B cell (primary cell): Measurements from ENCODE around the gene DSCAML1. TPM values are rescaled to one million over a fixed set of nuclear protein-coding genes. Genes with fewer than 3 reads are reported as not detected.

Experiments used
- ATAC-seq: fragments of 200-7000 bp; cut with Tn5 transposase; one replicate; pipeline ENCODE4 v1.10.0; 2021; ENCODE audit warnings: low read depth, mild to moderate bottlenecking, moderate number of reproducible peaks, moderate library complexity
- CTCF ChIA-PET: fragments of 350-600 bp; sonication (Branson Sonifier 250); formaldehyde crosslinking; loops from one replicate; lab custom pipeline; 2021; ENCODE audit warnings: antibody characterized with exemption, inconsistent platforms; lab: Charles Lee
- POLR2A ChIA-PET: fragments of 350-600 bp; sonication (Branson Sonifier 250); formaldehyde crosslinking; loops from one replicate; lab custom pipeline; 2021; ENCODE audit warnings: antibody characterized with exemption; lab: Charles Lee
- DNase-seq: peaks from one replicate; pipeline ENCODE4 v3.0.0; 2013
- H2AFZ ChIP-seq: 2 replicates; pipeline ENCODE4 v1.6.1; 2012; ENCODE audit warnings: mild to moderate bottlenecking, low read depth, low read length; ENCODE audit not compliant: insufficient read depth, poor library complexity, severe bottlenecking
- H3K27ac ChIP-seq, 2 donors: 1 replicate in 1 of 2; 2 replicates in 1 of 2; pipeline ENCODE4 v1.5.1; 2012 to 2013; ENCODE audit warnings: low read length in 2 of 2, mild to moderate bottlenecking in 2 of 2, moderate library complexity in 1 of 2
- H3K27me3 ChIP-seq, 4 experiments: fragments of 200-600 bp in 1 of 4; sonication (generic) in 1 of 4; replicated peaks in 1 of 4; 1 replicate in 2 of 4; 2 replicates in 2 of 4; pipeline versions ENCODE4 v1.6.1 to v1.7.0; 2013 to 2016; ENCODE audit warnings: low read length in 3 of 4, mild to moderate bottlenecking in 2 of 4, mixed read lengths in 1 of 4, moderate library complexity in 1 of 4; ENCODE audit not compliant: insufficient read depth in 4 of 4, control insufficient read depth in 3 of 4; ENCODE audit errors: control extremely low read depth in 1 of 4
- H3K36me3 ChIP-seq, 2 experiments: replicated peaks in 1 of 2; 1 replicate in 1 of 2; 2 replicates in 1 of 2; pipeline versions ENCODE4 v1.6.1 to v1.7.1; 2013; ENCODE audit warnings: low read length in 1 of 2; ENCODE audit not compliant: insufficient read depth in 2 of 2, control insufficient read depth in 1 of 2; ENCODE audit errors: control extremely low read depth in 1 of 2, extremely low read depth in 1 of 2
- H3K4me1 ChIP-seq, 2 donors: fragments of 200-600 bp in 1 of 2; sonication (generic) in 1 of 2; 1 replicate in 1 of 2; 2 replicates in 1 of 2; pipeline versions ENCODE4 v1.5.1 to v1.6.1; 2013 to 2017; ENCODE audit warnings: low read length in 2 of 2; ENCODE audit not compliant: control insufficient read depth in 2 of 2, insufficient read depth in 2 of 2
- H3K4me2 ChIP-seq: replicated peaks from 2 replicates; pipeline ENCODE3; 2012; ENCODE audit warnings: mild to moderate bottlenecking, low read depth, low read length; ENCODE audit not compliant: poor library complexity, severe bottlenecking
- H3K4me3 ChIP-seq, 5 experiments: fragments of 200-600 bp in 1 of 5; sonication (generic) in 1 of 5; 1 replicate in 3 of 5; 2 replicates in 2 of 5; pipeline versions ENCODE4 v1.5.1 to v1.7.0; 2011 to 2016; ENCODE audit warnings: low read length in 4 of 5, mild to moderate bottlenecking in 4 of 5, low read depth in 2 of 5, control low read depth in 1 of 5, moderate library complexity in 1 of 5; ENCODE audit not compliant: insufficient read depth in 1 of 5; ENCODE audit errors: control extremely low read depth in 1 of 5, extremely low read depth in 1 of 5
- H3K79me2 ChIP-seq: fragments of 200-600 bp; sonication (generic); one replicate; pipeline ENCODE4 v1.6.0; 2016; ENCODE audit warnings: low read length; ENCODE audit not compliant: control insufficient read depth, insufficient read depth
- H3K9ac ChIP-seq: fragments of 200-600 bp; sonication (generic); 2 replicates; pipeline ENCODE4 v1.6.1; 2017; ENCODE audit warnings: mild to moderate bottlenecking, low read length, moderate library complexity
- H3K9me3 ChIP-seq, 3 donors: one replicate each; pipeline versions ENCODE4 v1.6.1 to v1.7.1; 2013; ENCODE audit warnings: low read length in 2 of 3; ENCODE audit not compliant: control insufficient read depth in 2 of 3, insufficient read depth in 1 of 3; ENCODE audit errors: control extremely low read depth in 1 of 3
- H4K20me1 ChIP-seq: 2 replicates; pipeline ENCODE4 v1.6.0; 2012; ENCODE audit warnings: mild to moderate bottlenecking, low read length; ENCODE audit not compliant: insufficient read depth, control insufficient read depth, poor library complexity, severe bottlenecking
- H3K27ac Mint-ChIP-seq: one replicate; pipeline ENCODE4 v1.8.0; 2021; ENCODE audit warnings: mixed read lengths
- H3K27me3 Mint-ChIP-seq: one replicate; pipeline ENCODE4 v1.8.0; 2021; ENCODE audit warnings: mixed read lengths
- H3K4me1 Mint-ChIP-seq: one replicate; pipeline ENCODE4 v1.8.0; 2021; ENCODE audit warnings: mixed read lengths
- H3K4me3 Mint-ChIP-seq: one replicate; pipeline ENCODE4 v1.8.0; 2021; ENCODE audit warnings: mixed read lengths
- H3K9me3 Mint-ChIP-seq: one replicate; pipeline ENCODE4 v1.8.0; 2022; ENCODE audit warnings: mixed read lengths; ENCODE audit not compliant: insufficient read depth
- CTCF ChIP-seq: fragments of 200-600 bp; IDR thresholded peaks from one replicate; pipeline ENCODE4 v1.8.0; 2022; ENCODE audit warnings: antibody characterized with exemption, mild to moderate bottlenecking
- EZH2 ChIP-seq: IDR thresholded peaks from 2 replicates; pipeline ENCODE4 v1.6.1; 2012; ENCODE audit warnings: borderline replicate concordance, low read depth, mild to moderate bottlenecking, moderate library complexity, low read length; ENCODE audit not compliant: insufficient read depth, poor library complexity, severe bottlenecking
- WGBS: methylation state at CpG from one replicate; pipeline ENCODE4 v1.1.5; 2013; ENCODE audit warnings: missing lambda C conversion rate; ENCODE audit not compliant: insufficient coverage; 5-methylcytosine and 5-hydroxymethylcytosine counted together
- intact Hi-C: fragments of 100-400 bp; cut with micrococcal nuclease; formaldehyde crosslinking; loops from one replicate; pipeline ENCODE4 v1.10.0; 2022
- polyA plus RNA-seq: library from polyadenylated mRNA; depleted of rRNA; stranded (reverse); fragments of >200 nt; gene quantifications from 2 replicates; pipeline ENCODE4 v1.2.3, GENCODE V29; 2012
- total RNA-seq, 2 donors: library from RNA; stranded (reverse); fragments of 120-200 nt in 1 of 2; gene quantifications; 1 replicate in 1 of 2; 2 replicates in 1 of 2; pipeline versions ENCODE4 v1.2.3 to v1.2.4, GENCODE V29; 2013 to 2022

Gene DSCAML1
- total and polyA plus RNA-seq, 2 donors (not counting 1 experiment from before 2014, with no cell fraction given): 1.2 to 6.2 TPM

- H3K9ac ChIP-seq: no peak overlapping the region
- H3K9me3 ChIP-seq: peaks cover 0 to 5% (median 0%) of the 10 kb centered on the region in 3 donors
- H3K4me1 ChIP-seq: peaks cover 0 to 3% of the 10 kb centered on the region in 2 donors
- no peak overlapping the region for H2AFZ ChIP-seq
- no peak for DNase-seq
- H3K27me3 ChIP-seq: peaks cover 0 to 13% (median 0%) of the 10 kb centered on the region in 4 experiments
- ChIA-PET POLR2A (no interaction called here), CTCF (no interaction called here)
- TF ChIP-seq CTCF (no peak), EZH2 (no peak)
- H3K9me3 Mint-ChIP-seq: no peaks in the 10 kb centered on the region
- H3K27me3 Mint-ChIP-seq: peaks cover 18% of the 10 kb centered on the region
- H4K20me1 ChIP-seq: no peaks in the 10 kb centered on the region
- no peak for ATAC-seq
- no peak overlapping the region for H3K4me3 ChIP-seq
- H3K79me2 ChIP-seq: no peaks in the 10 kb centered on the region
- 89% methylated on average over 6 of the region's 7 CpGs for WGBS
- H3K27ac ChIP-seq: no peak overlapping the region
- H3K4me3 Mint-ChIP-seq: no peak overlapping the region
- H3K4me2 ChIP-seq: no peak overlapping the region
- H3K27ac Mint-ChIP-seq: no peak overlapping the region
- peaks cover 9% of the 10 kb centered on the region for H3K4me1 Mint-ChIP-seq
- intact Hi-C loops: no loop called here
- no peaks in the 10 kb centered on the region for H3K36me3 ChIP-seq
Observed at GRCh38 chr11:117612177-117612576, 184.8 kb downstream of the DSCAML1 start.

DNA sequence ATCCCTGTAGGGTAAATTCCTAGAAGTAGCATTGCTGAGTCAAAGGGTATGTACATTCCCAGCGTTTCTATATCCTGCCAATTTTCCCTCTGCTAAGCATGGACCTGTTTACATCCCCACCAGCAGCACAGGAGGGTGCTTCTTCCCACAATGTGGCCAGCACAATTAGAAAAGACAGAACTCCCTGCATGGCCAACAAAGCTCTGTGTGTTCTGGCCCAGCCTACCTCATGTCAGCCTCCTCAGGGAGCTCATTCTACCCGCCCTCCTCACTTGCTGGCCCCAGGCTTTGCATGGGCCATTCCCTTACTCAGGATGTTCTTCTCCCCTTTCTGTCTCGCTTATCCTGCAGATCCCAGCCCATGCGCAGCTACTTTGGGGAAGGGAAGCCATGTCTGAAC lies 186.1 kb downstream of the DSCAML1 start:
- H3K27me3 Mint-ChIP-seq: peaks cover 12% of the 10 kb centered on the region
- CTCF ChIA-PET: interaction anchor here (0.8 to 2.0 kb wide), 2 partner anchors 11 to 181 kb away, joined by 3 to 6 read pairs; no protein-coding TSS in a partner anchor
- no peaks in the 10 kb centered on the region for H3K9me3 Mint-ChIP-seq
- Histone ChIP-seq H3K27me3 (peaks cover 0 to 14% (median 0%) of the 10 kb centered on the region in 4 experiments), H3K4me2 (no peak overlapping the region), H2AFZ (no peak overlapping the region), H3K4me1 (peaks cover 0 to 3% of the 10 kb centered on the region in 2 donors), H3K79me2 (no peaks in the 10 kb centered on the region), H3K36me3 (no peaks in the 10 kb centered on the region), H3K9ac (no peak overlapping the region), H3K27ac (no peak overlapping the region), H3K4me3 (no peak overlapping the region), H4K20me1 (no peaks in the 10 kb centered on the region), H3K9me3 (peaks cover 0 to 5% (median 0%) of the 10 kb centered on the region in 3 donors)
- H3K4me1 Mint-ChIP-seq: peaks cover 9% of the 10 kb centered on the region
- no peak for DNase-seq
- POLR2A ChIA-PET: no interaction called here
- no peak overlapping the region for H3K4me3 Mint-ChIP-seq
- 68% methylated on average over 2 of the region's 4 CpGs for WGBS
- no peak for ATAC-seq
- no peak overlapping the region for H3K27ac Mint-ChIP-seq
- intact Hi-C loops: no loop called here
- TF ChIP-seq EZH2 (no peak), CTCF (no peak)
